ENCODE measurements around the gene CCDC102A.

DNA sequence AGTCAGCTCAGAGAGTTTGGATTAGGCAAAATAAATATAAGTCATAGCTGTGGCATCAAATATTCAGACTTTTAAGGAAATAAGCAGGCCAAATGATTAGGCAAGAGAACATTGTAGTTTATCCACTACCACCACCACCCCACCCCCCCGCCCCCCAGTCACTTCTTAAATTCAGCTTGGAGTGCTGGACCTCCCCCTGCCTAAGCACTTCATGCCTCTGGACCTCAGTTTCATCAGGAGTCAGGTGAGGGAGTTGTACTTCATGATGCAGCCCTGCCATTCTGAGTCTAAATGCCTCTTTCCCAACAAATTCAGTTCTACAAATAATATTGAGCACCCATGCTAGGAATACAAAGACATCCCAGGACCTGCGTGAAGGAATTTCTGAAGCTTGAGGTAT, 71.8 kb downstream of the CCDC102A start:
- TF ChIP-seq ZNF140 (tag by site-specific recombination; IDR thresholded peaks at IDR 0.05): no peak
- no peak for TF ChIP-seq TCF7L2 (IDR thresholded peaks at IDR 0.05; ENCODE audit: borderline replicate concordance, low read depth, low read length)
- no peak for TF ChIP-seq CTCF (tag by site-specific recombination; IDR thresholded peaks at IDR 0.05)
- no peak for TF ChIP-seq ZNF221 (tag by site-specific recombination; IDR thresholded peaks at IDR 0.05; ENCODE audit: borderline replicate concordance)
- no peak for TF ChIP-seq PRDM4 (tag by site-specific recombination; IDR thresholded peaks at IDR 0.05)
- TF ChIP-seq ZNF433 (tag by site-specific recombination; IDR thresholded peaks at IDR 0.05; ENCODE audit: low read depth): no peak
- no peak for TF ChIP-seq ZNF654 (tag by site-specific recombination; IDR thresholded peaks at IDR 0.05; ENCODE audit: low read depth)
- no peak for TF ChIP-seq ZNF146 (tag by site-specific recombination; IDR thresholded peaks at IDR 0.05)
- TF ChIP-seq, protein P1, sequence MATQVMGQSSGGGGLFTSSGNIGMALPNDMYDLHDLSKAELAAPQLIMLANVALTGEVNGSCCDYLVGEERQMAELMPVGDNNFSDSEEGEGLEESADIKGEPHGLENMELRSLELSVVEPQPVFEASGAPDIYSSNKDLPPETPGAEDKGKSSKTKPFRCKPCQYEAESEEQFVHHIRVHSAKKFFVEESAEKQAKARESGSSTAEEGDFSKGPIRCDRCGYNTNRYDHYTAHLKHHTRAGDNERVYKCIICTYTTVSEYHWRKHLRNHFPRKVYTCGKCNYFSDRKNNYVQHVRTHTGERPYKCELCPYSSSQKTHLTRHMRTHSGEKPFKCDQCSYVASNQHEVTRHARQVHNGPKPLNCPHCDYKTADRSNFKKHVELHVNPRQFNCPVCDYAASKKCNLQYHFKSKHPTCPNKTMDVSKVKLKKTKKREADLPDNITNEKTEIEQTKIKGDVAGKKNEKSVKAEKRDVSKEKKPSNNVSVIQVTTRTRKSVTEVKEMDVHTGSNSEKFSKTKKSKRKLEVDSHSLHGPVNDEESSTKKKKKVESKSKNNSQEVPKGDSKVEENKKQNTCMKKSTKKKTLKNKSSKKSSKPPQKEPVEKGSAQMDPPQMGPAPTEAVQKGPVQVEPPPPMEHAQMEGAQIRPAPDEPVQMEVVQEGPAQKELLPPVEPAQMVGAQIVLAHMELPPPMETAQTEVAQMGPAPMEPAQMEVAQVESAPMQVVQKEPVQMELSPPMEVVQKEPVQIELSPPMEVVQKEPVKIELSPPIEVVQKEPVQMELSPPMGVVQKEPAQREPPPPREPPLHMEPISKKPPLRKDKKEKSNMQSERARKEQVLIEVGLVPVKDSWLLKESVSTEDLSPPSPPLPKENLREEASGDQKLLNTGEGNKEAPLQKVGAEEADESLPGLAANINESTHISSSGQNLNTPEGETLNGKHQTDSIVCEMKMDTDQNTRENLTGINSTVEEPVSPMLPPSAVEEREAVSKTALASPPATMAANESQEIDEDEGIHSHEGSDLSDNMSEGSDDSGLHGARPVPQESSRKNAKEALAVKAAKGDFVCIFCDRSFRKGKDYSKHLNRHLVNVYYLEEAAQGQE (tag by site-specific recombination; IDR thresholded peaks at IDR 0.05): no peak

Data from HEK293 (cell line).